ENCODE measurements around the gene PLA2G4E. TPM values are rescaled to one million over a fixed set of nuclear protein-coding genes. Genes with fewer than 3 reads are reported as not detected.

Gene PLA2G4E
- total and polyA plus RNA-seq, 9 of the 15 experiments (the other 6 are each of a cell fraction or from before 2014, with no cell fraction given), result 0.03 TPM; not detected in 8

GRCh38 chr15:42065468-42065867 lies 44.6 kb upstream of the PLA2G4E start (continued):
- no peak for TF ChIP-seq ATF3 (IDR thresholded peaks at IDR 0.05)
- no peak for TF ChIP-seq ATF3 (CRISPR knock-in tag; conservative IDR thresholded peaks at IDR 0.05)
- TF ChIP-seq TCF7 (IDR thresholded peaks at IDR 0.05; ENCODE audit: borderline replicate concordance), result no peak

- no peak overlapping the region for H3K4me2 ChIP-seq (ENCODE audit: insufficient read depth, low read length)
- no peak for ATAC-seq
- no peaks in the 10 kb centered on the region for H3K79me2 ChIP-seq (ENCODE audit: control insufficient read depth, insufficient read depth, low read length)
- H3K9me3 ChIP-seq (replicated peaks; ENCODE audit: control insufficient read depth, insufficient read depth, low read depth, low read length), result peaks cover 4% of the 10 kb centered on the region; the same call in 1 of the 2 replicates
- no peaks in the 10 kb centered on the region for H3K36me3 ChIP-seq (ENCODE audit: control insufficient read depth, insufficient read depth, low read length)
- H3K4me1 ChIP-seq (replicated peaks in 1 of 2; ENCODE audit: control insufficient read depth in 2 of 2, insufficient read depth in 2 of 2, low read length in 2 of 2), result peaks cover 0 to 5% of the 10 kb centered on the region in 2 experiments; a peak in 1 of 5 replicates
- H4K20me1 ChIP-seq (replicated peaks; ENCODE audit: control insufficient read depth, insufficient read depth, low read length), result no peaks in the 10 kb centered on the region
- no peak for DNase-seq (ENCODE audit: extremely low read depth in 1 of 4, low spot score in 3 of 4)
- no peak overlapping the region for H3K9ac ChIP-seq (ENCODE audit: insufficient read depth in 1 of 2, low read depth in 2 of 2, low read length in 2 of 2)
- ChIA-PET CTCF (ENCODE audit: low intra/inter-chr PET ratio) (interaction anchor here (2.0 kb wide), 1 partner anchor 20 kb away, joined by 18 read pairs; no protein-coding TSS in a partner anchor), POLR2A (interaction anchor here (0.7 to 1.4 kb wide), 2 partner anchors 93 to 560 kb away, joined by 3 read pairs; partner anchors contain the start of gene EHD4)
- WGBS (ENCODE audit: insufficient coverage, low coverage, missing lambda C conversion rate), result 0% methylated on average over 7 of the region's 7 CpGs
- in situ Hi-C loops (cut with MboI), result loop anchor here (5.0 kb wide), 1 partner anchor 72 kb away; no protein-coding TSS in a partner anchor
- FAIRE-seq, result no peak
- intact Hi-C loops (cut with micrococcal nuclease), result loop anchor here (10.0 kb wide), 1 partner anchor 320 kb away; no protein-coding TSS in a partner anchor
- peaks cover 4% of the 10 kb centered on the region for H3K9me1 ChIP-seq (ENCODE audit: control insufficient read depth, insufficient read depth, low read length)
- no TSS peak for BruUV-seq (replicated peaks)
- TF ChIP-seq ZNF12 (CRISPR knock-in tag; IDR thresholded peaks at IDR 0.05) (no peak), L3MBTL2 (IDR thresholded peaks at IDR 0.05) (no peak), BHLHE40 (IDR thresholded peaks at IDR 0.05; ENCODE audit: low read length) (no peak), CHCHD3 (CRISPR knock-in tag; IDR thresholded peaks at IDR 0.05) (no peak)
- H3K4me3 ChIP-seq, result no peak overlapping the region
- no peak overlapping the region for H2AFZ ChIP-seq (ENCODE audit: low read depth, low read length)
- H3K27ac ChIP-seq (ENCODE audit: extremely low read depth, low read depth, low read length), result no peak overlapping the region
- peaks cover 7 to 71% of the 10 kb centered on the region in 2 experiments for H3K27me3 ChIP-seq (ENCODE audit: control insufficient read depth in 2 of 2, insufficient read depth in 2 of 2, low read length in 2 of 2)
Observed at GRCh38 chr15:42065033-42065432, 44.2 kb upstream of the PLA2G4E start.
